ENCODE results near the gene CUX1. TPM values are rescaled to one million over a fixed set of nuclear protein-coding genes. Genes with fewer than 3 reads are reported as not detected.
"Not testable (repeated sequence)": the region's sequence is repeated elsewhere in the genome, so short reads cannot be mapped to it uniquely, and the experiment has no call there.

CUX1 gene
- total RNA-seq, 4 donors from 2014 or later = 40.0 to 55.9 (median 47.3) TPM

DNA sequence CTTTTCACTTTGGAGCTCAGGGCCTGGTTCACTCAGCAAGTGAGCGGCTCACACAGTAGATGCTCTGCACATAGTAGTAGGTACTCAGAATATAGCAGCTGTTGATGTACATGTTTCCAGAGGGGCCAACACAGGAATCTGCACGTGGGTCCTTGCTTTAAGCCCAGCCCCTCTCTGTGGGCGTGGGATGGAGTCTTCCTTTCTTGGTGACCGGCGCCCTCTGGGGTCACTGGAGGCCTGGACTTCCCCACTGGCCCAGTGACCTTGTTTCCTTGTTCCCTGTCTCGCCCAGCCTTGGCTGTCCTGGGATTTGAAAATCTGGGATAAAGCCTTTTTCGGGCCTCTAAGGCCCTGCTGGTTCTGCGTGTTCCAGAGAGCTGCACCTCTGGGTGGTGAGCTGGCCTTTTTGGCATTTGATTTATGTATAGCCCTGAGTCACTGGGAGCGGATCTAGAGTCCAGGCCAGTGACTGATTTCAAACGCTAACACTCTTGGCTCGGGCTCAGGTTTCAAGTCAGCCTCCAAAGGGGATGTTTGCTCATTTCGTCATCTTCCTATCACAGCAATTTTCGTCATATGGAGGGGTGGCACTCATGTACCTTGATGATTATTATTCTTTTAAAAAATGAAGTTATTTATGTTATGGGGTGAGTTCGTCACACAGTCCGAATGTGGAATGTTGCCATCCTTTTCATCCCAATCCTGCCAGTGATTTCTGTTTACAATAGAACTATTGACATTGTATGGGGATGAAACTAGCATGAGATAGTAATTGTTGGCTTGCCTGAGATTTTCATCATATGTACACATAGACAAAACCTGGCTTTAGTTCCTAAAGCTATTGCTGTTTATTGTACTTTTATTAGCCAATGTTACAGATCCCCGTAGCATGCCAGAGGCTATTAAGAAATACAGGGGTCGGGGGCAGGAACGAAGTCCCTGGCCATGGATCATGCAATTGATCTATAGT lies 65.5 kb downstream of the CUX1 start:
- no peak for DNase-seq
- Histone ChIP-seq H3K27ac (peak overlapping the region; percentile 76 to 87 (median 85)), H3K9me3 (no peaks in the 10 kb centered on the region), H3K4me3 (peak overlapping the region in 1 of 4 donors; percentile 41), H3K36me3 (no peaks in the 10 kb centered on the region), H3K27me3 (no peaks in the 10 kb centered on the region), H3K4me1 (peaks cover 26 to 72% (median 30%) of the 10 kb centered on the region in 3 donors)
- 24 to 25% methylated on average over 14 of the region's 18 CpGs for WGBS, 2 donors
- no peak for TF ChIP-seq POLR2A (IDR thresholded peaks at IDR 0.05)
- TF ChIP-seq, protein P1, sequence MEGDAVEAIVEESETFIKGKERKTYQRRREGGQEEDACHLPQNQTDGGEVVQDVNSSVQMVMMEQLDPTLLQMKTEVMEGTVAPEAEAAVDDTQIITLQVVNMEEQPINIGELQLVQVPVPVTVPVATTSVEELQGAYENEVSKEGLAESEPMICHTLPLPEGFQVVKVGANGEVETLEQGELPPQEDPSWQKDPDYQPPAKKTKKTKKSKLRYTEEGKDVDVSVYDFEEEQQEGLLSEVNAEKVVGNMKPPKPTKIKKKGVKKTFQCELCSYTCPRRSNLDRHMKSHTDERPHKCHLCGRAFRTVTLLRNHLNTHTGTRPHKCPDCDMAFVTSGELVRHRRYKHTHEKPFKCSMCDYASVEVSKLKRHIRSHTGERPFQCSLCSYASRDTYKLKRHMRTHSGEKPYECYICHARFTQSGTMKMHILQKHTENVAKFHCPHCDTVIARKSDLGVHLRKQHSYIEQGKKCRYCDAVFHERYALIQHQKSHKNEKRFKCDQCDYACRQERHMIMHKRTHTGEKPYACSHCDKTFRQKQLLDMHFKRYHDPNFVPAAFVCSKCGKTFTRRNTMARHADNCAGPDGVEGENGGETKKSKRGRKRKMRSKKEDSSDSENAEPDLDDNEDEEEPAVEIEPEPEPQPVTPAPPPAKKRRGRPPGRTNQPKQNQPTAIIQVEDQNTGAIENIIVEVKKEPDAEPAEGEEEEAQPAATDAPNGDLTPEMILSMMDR (IDR thresholded peaks at IDR 0.05) = peak in 1 of 6 experiments; percentile 6
- intact Hi-C loops (cut with DNase I) = no loop called here

DNA sequence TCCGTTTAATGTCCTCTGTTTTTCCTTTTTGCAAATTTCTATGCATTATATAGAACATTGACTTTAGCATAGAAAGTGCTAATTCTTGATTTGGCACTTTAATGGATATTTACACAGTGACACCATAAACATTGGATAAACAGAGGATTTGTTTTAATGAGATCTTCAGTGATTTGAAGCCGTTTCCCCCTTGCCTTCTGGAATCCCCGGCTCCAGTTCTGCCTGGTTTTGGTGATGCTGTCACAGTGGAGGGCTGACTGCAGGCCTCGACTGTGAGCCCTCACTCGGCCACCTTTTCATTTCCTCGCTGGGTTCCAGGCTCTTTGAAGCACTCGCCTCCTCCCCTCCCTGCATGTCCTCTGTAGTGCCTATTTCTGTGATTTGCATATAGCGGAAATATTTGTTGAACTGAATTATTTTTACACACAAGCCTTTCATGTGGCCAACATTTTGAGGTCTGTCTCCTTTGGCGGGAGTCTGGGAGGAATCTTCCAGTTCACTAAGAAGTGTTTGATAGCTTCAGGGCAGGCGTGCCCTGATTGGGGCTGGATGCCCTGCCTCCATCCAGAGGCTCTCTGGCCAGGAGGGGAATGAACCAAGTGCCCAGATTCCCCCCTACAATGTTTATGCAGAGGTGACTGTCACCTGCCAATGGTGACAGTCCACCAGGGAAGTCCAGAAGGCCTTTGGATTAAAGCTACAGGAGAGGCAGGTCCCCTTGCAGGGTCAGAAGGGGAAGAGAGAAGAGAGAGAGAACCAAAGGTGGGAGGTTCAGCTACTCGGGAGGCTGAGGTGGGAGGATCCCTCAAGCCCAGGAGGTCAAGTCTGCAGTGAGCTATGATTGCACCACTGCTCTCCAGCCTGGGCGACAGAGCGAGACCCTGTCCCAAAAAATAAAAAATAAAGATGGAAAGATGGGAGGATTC lies 67.5 kb downstream of the CUX1 start:
- no peaks in the 10 kb centered on the region for H3K27me3 ChIP-seq
- 69 to 72% methylated on average over 12 of the region's 13 CpGs for WGBS, 2 donors
- intact Hi-C loops (cut with DNase I) = no loop called here
- no peak overlapping the region for H3K4me3 ChIP-seq
- no peak for DNase-seq
- TF ChIP-seq, protein P1 (IDR thresholded peaks at IDR 0.05) = no peak
- TF ChIP-seq POLR2A (IDR thresholded peaks at IDR 0.05) = no peak
- H3K9me3 ChIP-seq = no peaks in the 10 kb centered on the region
- H3K4me1 ChIP-seq = peaks cover 26 to 62% (median 30%) of the 10 kb centered on the region in 3 donors
- H3K36me3 ChIP-seq = no peaks in the 10 kb centered on the region
- H3K27ac ChIP-seq = peak overlapping the region in 3 of 4 donors; percentile 66 to 86 (median 84)

DNA sequence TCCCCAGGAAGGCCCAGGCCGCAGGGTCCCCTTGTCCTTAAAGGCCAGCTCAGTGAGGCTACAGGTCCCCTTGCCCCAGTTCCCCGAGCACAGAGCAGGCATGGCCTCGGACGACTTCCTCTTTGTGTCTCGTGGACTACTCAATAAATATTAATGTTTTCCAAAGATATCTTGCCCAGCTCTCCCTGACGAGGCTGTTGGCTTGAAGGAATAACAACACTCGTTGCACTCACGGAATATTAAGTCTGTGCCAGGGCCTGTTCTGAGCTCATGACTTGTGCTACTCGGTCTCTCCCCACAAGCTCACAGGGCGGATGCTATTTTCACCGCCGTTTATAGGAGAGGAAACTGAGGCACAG lies 68.2 kb downstream of the CUX1 start:
- peak overlapping the region in 3 of 4 donors; percentile 66 to 86 (median 84) for H3K27ac ChIP-seq
- 72 to 73% methylated on average over 8 to 12 of the region's 12 CpGs for WGBS, 2 donors
- H3K9me3 ChIP-seq = no peaks in the 10 kb centered on the region
- TF ChIP-seq POLR2A (IDR thresholded peaks at IDR 0.05) = no peak
- TF ChIP-seq, protein P1 (IDR thresholded peaks at IDR 0.05) = no peak
- no peak overlapping the region for H3K4me3 ChIP-seq
- intact Hi-C loops (cut with DNase I) = no loop called here
- H3K4me1 ChIP-seq = peaks cover 25 to 55% (median 29%) of the 10 kb centered on the region in 3 donors
- DNase-seq = no peak
- H3K27me3 ChIP-seq = no peaks in the 10 kb centered on the region
- no peaks in the 10 kb centered on the region for H3K36me3 ChIP-seq

DNA sequence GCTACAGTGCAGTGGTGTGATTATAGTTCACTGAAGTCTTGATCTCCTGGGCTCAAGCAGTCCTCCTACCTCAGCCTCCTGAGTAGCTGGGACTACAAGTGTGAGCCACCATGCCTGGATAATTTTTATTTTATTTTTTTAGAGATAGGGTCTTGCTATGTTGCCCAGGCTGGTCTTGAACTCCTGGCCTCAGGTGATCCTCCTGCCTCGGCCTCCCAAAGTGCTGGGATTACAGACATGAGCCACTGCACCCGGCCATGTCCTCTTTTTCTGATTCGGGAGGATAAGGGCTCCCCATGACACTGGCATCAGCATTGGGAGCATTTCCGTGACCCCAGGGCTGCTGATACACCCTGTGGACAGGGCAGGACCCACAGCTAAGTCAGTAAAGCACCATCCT lies 69.9 kb downstream of the CUX1 start:
- H3K27me3 ChIP-seq; DNase-seq; H3K9me3 ChIP-seq; H3K27ac ChIP-seq; intact Hi-C loops (cut with DNase I); H3K36me3 ChIP-seq; H3K4me3 ChIP-seq: not testable (repeated sequence)
- H3K4me1 ChIP-seq = peaks cover 8 to 37% (median 12%) of the 10 kb centered on the region in 3 donors
- 80 to 87% methylated on average over 3 of the region's 4 CpGs for WGBS, 2 donors

DNA sequence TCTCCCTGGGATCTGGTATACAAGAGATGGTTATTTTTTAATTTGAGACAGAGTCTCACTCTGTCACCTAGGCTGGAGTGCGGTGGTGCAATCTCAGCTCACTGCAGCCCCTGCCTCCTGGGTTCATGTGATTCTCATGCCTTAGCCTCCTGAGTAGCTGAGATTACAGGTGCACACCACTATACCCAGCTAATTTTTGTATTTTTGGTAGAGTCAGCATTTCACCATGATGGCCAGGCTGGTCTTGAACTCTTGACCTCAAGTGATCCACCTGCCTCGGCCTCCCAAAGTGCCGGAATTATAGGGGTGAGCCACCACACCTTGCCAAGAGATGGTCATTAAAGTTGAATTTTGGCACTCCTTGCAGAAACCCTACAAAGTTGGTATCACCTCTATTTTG lies 71.1 kb downstream of the CUX1 start:
- H3K4me3 ChIP-seq; intact Hi-C loops (cut with DNase I): not testable (repeated sequence)
- H3K4me1 ChIP-seq = peaks cover under 1 to 25% (median 3%) of the 10 kb centered on the region in 3 donors

More for the DNA sequence above, 71.1 kb downstream of the CUX1 start:
- DNase-seq, H3K27ac ChIP-seq, H3K9me3 ChIP-seq, H3K27me3 ChIP-seq, H3K36me3 ChIP-seq: not testable (repeated sequence)
- 94 to 100% methylated on average over 1 to 3 of the region's 3 CpGs for WGBS, 2 donors

All from esophagus squamous epithelium (tissue), 5 donors.